GM19193 (cell line): ENCODE data around the gene TREX2.

ENCODE experiments used
- POLR2A ChIP-seq: IDR thresholded peaks from 4 replicates; pipeline ENCODE4 v1.6.1; 2011; ENCODE audit not compliant: insufficient read depth, insufficient read length; ENCODE audit errors: extremely low read depth

Gene TREX2

GRCh38 chrX:153397256-153397960, 48.4 kb downstream of the TREX2 start:
- no peak for TF ChIP-seq POLR2A

GRCh38 chrX:153396320-153397195, 49.3 kb downstream of the TREX2 start:
- no peak for TF ChIP-seq POLR2A

GRCh38 chrX:153395613-153396319, 50.1 kb downstream of the TREX2 start:
- TF ChIP-seq POLR2A: no peak

- no peak for TF ChIP-seq POLR2A
Measured at GRCh38 chrX:153394612-153395011, 51.2 kb downstream of the TREX2 start.
